Calu3 (cell line): Measurements from ENCODE around the gene ASTN2. TPM values are rescaled to one million over a fixed set of nuclear protein-coding genes. Genes with fewer than 3 reads are reported as not detected.

Experiments
- BruUV-seq: library from RNA; stranded (reverse); fragments of 400-500 nt; replicated peaks from 2 replicates; lab custom pipeline; 2021; lab: Mats Ljungman, UMichigan
- CTCF ChIA-PET: fragments of 300-600 bp; sonication (Branson Sonifier 250); formaldehyde crosslinking; loops from one replicate; lab custom pipeline; 2022; ENCODE audit warnings: antibody characterized with exemption; lab: Charles Lee
- DNase-seq: peaks from one replicate; pipeline ENCODE4 v3.0.0; 2022
- H3K27ac Mint-ChIP-seq: one replicate; pipeline ENCODE4 v1.8.0; 2022; ENCODE audit warnings: mixed read lengths; ENCODE audit not compliant: unreplicated experiment
- H3K27me3 Mint-ChIP-seq: one replicate; pipeline ENCODE4 v1.8.0; 2022; ENCODE audit warnings: mixed read lengths; ENCODE audit not compliant: unreplicated experiment
- H3K36me3 Mint-ChIP-seq: one replicate; pipeline ENCODE4 v1.8.0; 2022; ENCODE audit warnings: mild to moderate bottlenecking, moderate library complexity, mixed read lengths; ENCODE audit not compliant: insufficient read depth, unreplicated experiment
- H3K4me1 Mint-ChIP-seq: one replicate; pipeline ENCODE4 v1.8.0; 2022; ENCODE audit warnings: mild to moderate bottlenecking, low read depth, mixed read lengths; ENCODE audit not compliant: unreplicated experiment
- H3K4me3 Mint-ChIP-seq: one replicate; pipeline ENCODE4 v1.8.0; 2022; ENCODE audit warnings: mild to moderate bottlenecking, low read depth, moderate library complexity, mixed read lengths; ENCODE audit not compliant: unreplicated experiment
- H3K9me3 Mint-ChIP-seq: one replicate; pipeline ENCODE4 v1.8.0; 2022; ENCODE audit warnings: low read depth, mixed read lengths; ENCODE audit not compliant: unreplicated experiment
- intact Hi-C: fragments of 100-400 bp; cut with micrococcal nuclease; formaldehyde crosslinking; loops from one replicate; pipeline ENCODE4 v1.10.0; 2022; ENCODE audit not compliant: unreplicated experiment
- total RNA-seq: library from RNA; stranded (reverse); gene quantifications from 2 replicates; pipeline ENCODE4 v1.2.3, GENCODE V29; 2022
- TF ChIP-seq, protein P1 (sequence below): fragments of 200-600 bp; IDR thresholded peaks from one replicate; pipeline ENCODE4 v1.8.0; 2022; ENCODE audit warnings: antibody characterized with exemption; ENCODE audit not compliant: unreplicated experiment

ASTN2 gene
- total RNA-seq, 1 experiment from 2014 or later = 1.7 TPM

DNA sequence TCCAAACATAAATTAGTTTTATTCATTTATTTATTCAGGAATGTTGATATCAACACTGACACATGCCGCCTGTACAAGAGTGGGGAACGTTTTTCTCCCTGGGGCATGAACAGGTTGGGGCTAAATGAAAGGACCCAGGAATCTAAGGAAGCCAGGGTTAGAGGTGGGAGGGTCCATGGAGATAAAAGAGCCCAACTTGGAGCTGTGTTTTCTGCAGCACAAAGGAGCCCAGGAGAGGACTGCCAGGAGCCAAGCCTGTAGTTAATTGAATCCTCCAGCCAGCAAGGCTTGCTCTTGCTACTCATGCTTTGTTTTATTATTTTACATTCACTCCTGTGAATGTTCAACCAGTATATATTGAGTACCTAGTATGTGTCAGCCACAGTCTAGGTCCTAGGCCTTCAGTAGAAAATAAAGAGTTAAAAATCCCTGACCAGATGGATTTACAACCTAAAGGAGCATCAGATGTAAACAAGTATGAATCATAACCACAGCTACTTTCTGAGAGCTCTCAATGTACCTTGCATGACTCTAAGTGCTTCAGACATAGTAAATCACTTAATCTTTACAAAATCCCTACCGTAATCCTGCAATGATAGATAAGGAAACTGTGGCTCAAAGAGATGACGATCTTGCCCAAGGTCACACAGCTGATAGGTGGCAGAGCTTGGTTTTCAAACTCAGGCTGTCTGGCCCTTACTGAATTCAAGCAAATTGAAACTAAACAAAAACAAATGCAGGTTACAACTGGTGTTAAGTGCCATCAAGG, 69.8 kb downstream of the ASTN2 start:
- Mint-ChIP-seq H3K4me3 (no peak overlapping the region), H3K9me3 (no peaks in the 10 kb centered on the region), H3K27me3 (no peaks in the 10 kb centered on the region), H3K27ac (no peak overlapping the region), H3K36me3 (no peaks in the 10 kb centered on the region), H3K4me1 (no peaks in the 10 kb centered on the region)
- DNase-seq = no peak
- no TSS peak for BruUV-seq
- TF ChIP-seq, protein P1, sequence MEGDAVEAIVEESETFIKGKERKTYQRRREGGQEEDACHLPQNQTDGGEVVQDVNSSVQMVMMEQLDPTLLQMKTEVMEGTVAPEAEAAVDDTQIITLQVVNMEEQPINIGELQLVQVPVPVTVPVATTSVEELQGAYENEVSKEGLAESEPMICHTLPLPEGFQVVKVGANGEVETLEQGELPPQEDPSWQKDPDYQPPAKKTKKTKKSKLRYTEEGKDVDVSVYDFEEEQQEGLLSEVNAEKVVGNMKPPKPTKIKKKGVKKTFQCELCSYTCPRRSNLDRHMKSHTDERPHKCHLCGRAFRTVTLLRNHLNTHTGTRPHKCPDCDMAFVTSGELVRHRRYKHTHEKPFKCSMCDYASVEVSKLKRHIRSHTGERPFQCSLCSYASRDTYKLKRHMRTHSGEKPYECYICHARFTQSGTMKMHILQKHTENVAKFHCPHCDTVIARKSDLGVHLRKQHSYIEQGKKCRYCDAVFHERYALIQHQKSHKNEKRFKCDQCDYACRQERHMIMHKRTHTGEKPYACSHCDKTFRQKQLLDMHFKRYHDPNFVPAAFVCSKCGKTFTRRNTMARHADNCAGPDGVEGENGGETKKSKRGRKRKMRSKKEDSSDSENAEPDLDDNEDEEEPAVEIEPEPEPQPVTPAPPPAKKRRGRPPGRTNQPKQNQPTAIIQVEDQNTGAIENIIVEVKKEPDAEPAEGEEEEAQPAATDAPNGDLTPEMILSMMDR = no peak
- CTCF ChIA-PET = no interaction called here
- intact Hi-C loops = no loop called here

DNA sequence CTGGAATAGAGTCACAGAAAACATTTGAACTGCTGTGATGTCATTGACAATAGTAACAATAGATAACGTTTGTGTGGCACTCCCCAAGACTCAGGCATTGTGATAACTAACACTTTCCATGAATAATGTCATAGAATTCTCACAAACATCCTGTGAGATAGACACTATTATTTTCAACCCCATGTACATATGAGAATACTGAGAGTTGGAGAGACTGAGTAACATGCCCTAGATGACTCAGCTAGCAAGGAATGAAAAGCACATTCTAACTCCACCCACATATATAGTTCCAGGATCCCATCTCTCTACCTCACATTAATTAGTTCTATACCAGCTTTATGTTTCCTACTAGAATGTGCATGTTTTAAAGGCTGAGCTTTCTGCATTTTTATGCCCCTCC, 71.4 kb downstream of the ASTN2 start:
- CTCF ChIA-PET = no interaction called here
- no peaks in the 10 kb centered on the region for H3K27me3 Mint-ChIP-seq
- TF ChIP-seq, protein P1 = no peak
- H3K36me3 Mint-ChIP-seq = no peaks in the 10 kb centered on the region
- H3K4me3 Mint-ChIP-seq = no peak overlapping the region
- H3K9me3 Mint-ChIP-seq = peaks cover 5% of the 10 kb centered on the region
- BruUV-seq = no TSS peak
- intact Hi-C loops = no loop called here
- no peak overlapping the region for H3K27ac Mint-ChIP-seq
- no peak for DNase-seq
- H3K4me1 Mint-ChIP-seq = no peaks in the 10 kb centered on the region

DNA sequence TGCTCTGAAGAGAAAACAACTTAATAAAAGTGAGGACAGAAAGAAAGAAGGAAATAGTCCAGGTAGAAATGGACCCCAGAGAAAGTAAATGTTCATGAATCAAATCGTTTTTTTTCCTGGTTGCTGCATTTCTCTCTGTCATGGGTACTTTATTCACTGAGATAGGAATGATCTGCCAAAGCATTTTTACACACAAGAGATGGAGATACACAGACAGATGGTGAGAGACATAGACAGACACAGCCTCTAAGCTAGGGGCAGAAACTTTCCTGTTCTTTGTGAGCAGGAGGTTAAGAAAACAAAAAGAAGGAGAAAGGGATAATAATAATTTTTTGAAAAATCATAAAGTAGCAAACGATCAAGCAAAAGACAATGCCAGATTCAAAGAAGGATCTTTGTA, 73.7 kb downstream of the ASTN2 start:
- CTCF ChIA-PET = no interaction called here
- Mint-ChIP-seq H3K27ac (no peak overlapping the region), H3K9me3 (peaks cover 5% of the 10 kb centered on the region), H3K36me3 (no peaks in the 10 kb centered on the region), H3K4me3 (no peak overlapping the region), H3K4me1 (no peaks in the 10 kb centered on the region), H3K27me3 (no peaks in the 10 kb centered on the region)
- BruUV-seq = no TSS peak
- TF ChIP-seq, protein P1 = no peak
- DNase-seq = no peak
- intact Hi-C loops = no loop called here

DNA sequence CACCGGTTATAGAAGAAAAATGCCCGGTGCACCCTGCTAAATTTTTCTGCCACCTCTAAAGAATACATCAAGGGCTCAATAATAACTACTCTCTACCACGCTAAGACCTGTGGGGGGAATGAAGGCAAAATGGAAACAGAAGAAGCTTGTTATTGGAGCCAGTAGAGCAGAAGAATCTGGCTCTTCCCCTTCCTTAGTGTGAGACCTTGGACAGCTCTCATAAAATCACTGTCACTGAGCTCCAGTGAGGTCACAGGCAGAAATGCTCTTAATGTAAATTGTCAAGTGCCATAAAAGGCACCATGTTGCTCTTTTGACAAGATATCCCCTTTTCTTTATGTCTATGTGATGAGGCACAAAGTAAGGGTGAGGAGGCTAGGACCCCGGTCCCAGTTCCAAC, 74.4 kb downstream of the ASTN2 start:
- DNase-seq = no peak
- CTCF ChIA-PET = no interaction called here
- no TSS peak for BruUV-seq
- no peaks in the 10 kb centered on the region for H3K27me3 Mint-ChIP-seq
- H3K9me3 Mint-ChIP-seq = peaks cover 5% of the 10 kb centered on the region
- intact Hi-C loops = no loop called here
- TF ChIP-seq, protein P1 = no peak
- H3K36me3 Mint-ChIP-seq = no peaks in the 10 kb centered on the region
- H3K4me1 Mint-ChIP-seq = no peaks in the 10 kb centered on the region
- H3K27ac Mint-ChIP-seq = no peak overlapping the region
- no peak overlapping the region for H3K4me3 Mint-ChIP-seq
